SJCRH30 (cell line): Measurements from ENCODE around the gene MYCL. TPM values are rescaled to one million over a fixed set of nuclear protein-coding genes. Genes with fewer than 3 reads are reported as not detected.
A peak's percentile ranks its signal among the peaks of the same experiment; 100 is the strongest.
"Not testable (repeated sequence)": the region's sequence is repeated elsewhere in the genome, so short reads cannot be mapped to it uniquely, and the experiment has no call there.

Experiments
- DNase-seq, 2 experiments: peaks; one replicate each; pipeline ENCODE4 v3.0.0-alpha.2; 2015 to 2020
- H3K27ac ChIP-seq: fragments of 250-450 bp; sonication (Bioruptor Pico); 2 replicates; pipeline ENCODE4 v1.5.1; 2020; ENCODE audit warnings: mild to moderate bottlenecking, moderate library complexity
- H3K27me3 ChIP-seq: fragments of 250-450 bp; sonication (Bioruptor Pico); 2 replicates; pipeline ENCODE4 v1.5.1; 2020; ENCODE audit warnings: mild to moderate bottlenecking, moderate library complexity
- H3K36me3 ChIP-seq: fragments of 250-450 bp; sonication (Bioruptor Pico); 2 replicates; pipeline ENCODE4 v1.5.1; 2020; ENCODE audit warnings: mild to moderate bottlenecking, moderate library complexity
- H3K4me1 ChIP-seq: fragments of 250-450 bp; sonication (Bioruptor Pico); 2 replicates; pipeline ENCODE4 v1.5.1; 2020; ENCODE audit warnings: mild to moderate bottlenecking, moderate library complexity
- H3K4me3 ChIP-seq: fragments of 250-450 bp; sonication (Bioruptor Pico); 2 replicates; pipeline ENCODE4 v1.5.1; 2020; ENCODE audit warnings: mild to moderate bottlenecking, moderate library complexity
- H3K9me3 ChIP-seq: fragments of 250-450 bp; sonication (Bioruptor Pico); replicated peaks from 2 replicates; pipeline ENCODE4 v1.5.1; 2020; ENCODE audit warnings: mild to moderate bottlenecking, moderate library complexity
- total RNA-seq: library from RNA; depleted of rRNA; stranded (reverse); fragments of >200 nt; shearing (Covaris generic); gene quantifications from 2 replicates; pipeline ENCODE4 v1.2.3, GENCODE V29; 2014

MYCL gene
- total RNA-seq, 1 experiment from 2014 or later: 16.4 TPM

DNA sequence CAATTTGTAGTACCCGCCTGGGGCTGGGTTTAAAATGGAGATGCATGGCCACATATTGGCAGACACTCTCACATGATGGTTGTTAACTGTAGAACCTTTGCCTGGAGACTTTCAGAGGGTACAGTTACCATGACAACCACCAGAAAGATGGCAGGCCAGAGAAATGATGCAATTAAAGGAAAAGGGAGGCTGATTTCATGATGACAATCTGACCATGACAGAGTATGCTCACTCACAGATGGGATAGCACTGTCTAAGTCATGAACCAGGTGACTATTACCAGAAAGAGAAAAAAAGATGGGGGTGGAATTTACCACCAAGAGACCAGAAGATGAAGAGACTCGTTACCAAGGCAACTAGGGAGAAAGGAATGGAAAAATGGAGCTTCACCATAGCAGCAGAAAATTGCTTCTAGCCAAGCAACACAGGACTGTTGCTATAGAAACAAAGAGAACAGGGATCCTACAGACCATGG is 14.9 kb downstream of the MYCL start:
- Histone ChIP-seq H3K27me3 (no peaks in the 10 kb centered on the region), H3K4me3 (no peak overlapping the region), H3K9me3 (no peaks in the 10 kb centered on the region), H3K27ac (no peak overlapping the region), H3K36me3 (no peaks in the 10 kb centered on the region), H3K4me1 (peaks cover 10% of the 10 kb centered on the region; the same call in 1 of the 2 replicates)
- DNase-seq: no peak

DNA sequence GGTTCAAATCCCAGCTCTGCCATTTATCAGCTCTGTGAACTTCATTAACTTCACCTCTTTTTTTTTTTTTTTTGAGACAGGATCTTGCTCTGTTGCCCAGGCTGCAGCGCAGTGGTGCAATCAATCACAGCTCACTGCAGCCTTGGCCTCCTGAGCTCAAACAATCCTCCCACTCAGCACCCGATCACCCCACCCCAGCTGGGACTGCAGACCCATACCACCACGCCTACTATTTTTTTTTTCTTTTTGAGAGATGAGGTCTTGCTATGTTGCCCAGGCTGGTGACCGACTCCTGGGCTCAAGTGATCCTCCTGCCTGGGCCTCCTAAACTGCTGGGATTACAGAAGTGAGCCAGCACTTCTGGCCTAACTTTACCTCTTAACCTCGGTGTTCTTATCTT is 16.2 kb downstream of the MYCL start:
- peaks cover 8% of the 10 kb centered on the region; the same call in 1 of the 2 replicates for H3K4me1 ChIP-seq
- H3K27ac ChIP-seq: no peak overlapping the region
- no peaks in the 10 kb centered on the region for H3K27me3 ChIP-seq
- no peak for DNase-seq
- no peaks in the 10 kb centered on the region for H3K36me3 ChIP-seq
- H3K4me3 ChIP-seq: no peak overlapping the region
- H3K9me3 ChIP-seq: no peaks in the 10 kb centered on the region

DNA sequence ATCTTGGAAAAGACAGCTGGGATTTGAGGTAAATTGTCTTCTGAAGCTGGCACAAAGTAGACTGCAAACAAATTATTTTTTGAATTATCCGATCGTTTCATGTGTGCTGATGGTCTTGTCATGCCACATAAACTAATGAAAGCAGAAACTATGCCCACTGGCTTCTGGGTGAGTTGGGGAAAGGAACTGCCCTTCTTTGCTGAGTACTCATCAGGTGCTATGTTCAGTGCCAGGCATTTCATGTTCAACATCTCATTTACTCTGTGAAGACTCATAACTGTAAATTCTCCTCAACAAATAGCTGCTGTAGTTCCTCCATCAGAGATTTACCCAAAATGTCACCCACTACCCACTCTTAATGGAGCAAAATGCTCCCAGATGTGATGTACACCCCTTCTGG is 19.6 kb downstream of the MYCL start:
- Histone ChIP-seq H3K9me3 (no peaks in the 10 kb centered on the region), H3K27me3 (no peaks in the 10 kb centered on the region), H3K36me3 (peaks cover 6% of the 10 kb centered on the region), H3K27ac (no peak overlapping the region), H3K4me3 (peak overlapping the region; percentile 97), H3K4me1 (peaks cover 8% of the 10 kb centered on the region; the same call in 1 of the 2 replicates)
- no peak for DNase-seq

DNA sequence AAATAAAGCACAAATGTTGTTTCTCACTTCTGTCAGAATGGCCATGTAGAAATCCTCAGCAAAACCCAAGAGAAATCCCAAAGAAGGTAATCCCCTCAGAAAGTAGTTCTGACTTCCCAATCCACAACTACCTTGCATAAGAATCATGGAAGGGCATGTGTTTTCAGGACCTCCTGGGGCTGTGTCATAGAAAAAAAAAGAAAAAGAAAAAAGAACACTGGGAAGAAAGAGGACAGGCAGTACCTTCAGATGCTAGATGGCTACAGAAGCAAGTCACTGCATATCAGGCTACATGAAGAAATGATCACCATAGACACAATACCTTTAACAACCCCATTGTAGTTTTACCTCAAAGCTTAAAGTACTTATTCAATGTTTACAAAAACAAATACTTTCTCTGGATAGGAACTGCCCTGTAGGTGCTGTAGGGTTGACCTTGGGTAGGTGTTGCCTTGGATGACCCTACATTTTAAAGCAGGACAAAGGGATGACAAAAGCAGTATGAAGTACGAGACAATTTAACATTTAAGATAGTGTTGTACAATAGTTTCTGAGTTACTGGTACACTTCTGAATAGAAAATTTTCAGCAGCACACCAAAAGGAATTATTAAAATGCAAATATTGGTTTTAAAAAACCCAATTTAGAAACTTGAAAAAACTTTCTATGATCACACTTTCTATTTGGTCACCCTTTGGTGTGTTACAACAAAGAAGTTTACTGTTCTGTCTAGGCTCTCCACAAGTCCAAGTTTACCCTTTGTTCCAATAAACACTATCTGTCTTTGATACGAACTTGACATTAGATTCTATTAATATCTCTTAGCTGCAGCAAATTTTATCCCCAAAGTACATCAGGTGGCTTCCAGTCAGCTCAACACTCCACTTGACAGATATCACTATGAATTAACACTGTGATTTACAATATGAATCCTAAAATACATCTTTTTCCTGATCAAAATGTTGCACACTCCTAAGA is 23.4 kb downstream of the MYCL start:
- no peaks in the 10 kb centered on the region for H3K9me3 ChIP-seq
- no peak overlapping the region for H3K27ac ChIP-seq
- no peaks in the 10 kb centered on the region for H3K27me3 ChIP-seq
- no peak for DNase-seq
- no peak overlapping the region for H3K4me3 ChIP-seq
- H3K4me1 ChIP-seq: peaks cover 4% of the 10 kb centered on the region; the same call in 1 of the 2 replicates
- peaks cover 14% of the 10 kb centered on the region for H3K36me3 ChIP-seq

DNA sequence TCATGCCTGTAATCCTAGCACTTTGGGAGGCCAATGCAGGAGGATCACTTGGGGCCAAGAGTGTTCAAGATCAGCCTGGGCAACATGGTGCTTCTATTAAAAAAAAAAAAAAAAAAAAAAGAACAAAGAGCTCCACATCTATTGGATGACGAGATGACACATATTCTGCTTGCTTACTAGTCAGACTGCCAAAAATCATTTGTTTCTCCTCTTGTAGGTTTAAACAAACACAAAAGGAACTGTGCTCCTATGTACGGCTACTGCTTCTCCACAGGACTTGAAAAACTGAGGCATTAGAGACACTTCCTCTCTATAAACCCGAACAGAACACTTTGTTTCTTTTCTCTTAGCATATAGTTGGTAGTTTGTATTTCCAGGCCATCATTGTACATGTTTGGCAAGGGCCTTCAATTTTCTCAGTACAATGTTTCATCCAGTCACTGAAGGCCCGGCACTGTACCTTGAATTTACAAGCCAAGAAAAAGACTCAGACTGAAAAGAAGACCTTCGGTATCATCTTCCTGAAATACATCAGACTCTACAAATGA is 24.4 kb downstream of the MYCL start:
- DNase-seq: no peak
- Histone ChIP-seq H3K36me3 (peaks cover 18% of the 10 kb centered on the region), H3K4me1 (peaks cover 2% of the 10 kb centered on the region; the same call in 1 of the 2 replicates), H3K27me3 (no peaks in the 10 kb centered on the region), H3K27ac (no peak overlapping the region), H3K4me3 (no peak overlapping the region), H3K9me3 (no peaks in the 10 kb centered on the region)

DNA sequence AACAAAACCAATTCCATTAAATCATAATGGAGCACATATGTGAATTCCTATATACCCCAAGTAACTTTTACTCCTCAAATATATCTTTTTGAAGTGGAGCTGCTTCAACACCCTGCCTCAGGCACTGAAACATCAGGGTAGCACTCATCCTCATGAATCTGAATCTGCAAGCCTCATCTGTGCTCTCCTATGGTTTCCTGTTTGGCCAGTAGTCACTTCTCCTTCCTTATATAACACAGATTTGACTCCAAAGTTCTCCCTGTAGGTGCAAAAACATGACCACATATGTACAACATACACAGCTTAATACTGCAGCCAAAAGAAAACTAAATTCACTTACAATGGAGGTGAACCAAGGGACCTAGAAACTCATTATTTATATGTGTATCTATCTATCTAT is 25.6 kb downstream of the MYCL start:
- no peak for DNase-seq
- Histone ChIP-seq H3K27me3 (no peaks in the 10 kb centered on the region), H3K27ac (no peak overlapping the region), H3K4me1 (no peaks in the 10 kb centered on the region), H3K9me3 (peaks cover 5% of the 10 kb centered on the region; the same call in 1 of the 2 replicates), H3K4me3 (no peak overlapping the region), H3K36me3 (peaks cover 18% of the 10 kb centered on the region)

DNA sequence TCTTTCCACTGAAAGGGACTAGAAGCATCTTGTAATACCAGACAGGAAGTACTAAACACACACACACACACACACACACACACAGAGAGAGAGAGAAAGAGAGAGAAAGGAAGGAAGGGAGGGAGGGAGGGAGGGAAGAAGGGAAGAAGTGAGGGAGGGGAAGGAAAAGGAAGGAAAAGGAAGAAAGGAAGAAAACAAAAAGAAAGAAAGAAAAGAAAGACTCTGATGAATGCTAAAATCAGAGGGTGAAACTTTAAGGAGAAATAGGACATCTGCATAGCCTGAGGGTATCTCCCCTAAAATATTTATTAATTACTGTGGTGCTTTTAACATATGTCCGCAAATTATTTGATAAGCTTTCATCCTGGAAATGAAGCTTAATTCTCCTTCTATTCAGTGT is 29.0 kb downstream of the MYCL start:
- no peak for DNase-seq
- H3K27ac ChIP-seq: no peak overlapping the region
- H3K27me3 ChIP-seq: no peaks in the 10 kb centered on the region
- H3K36me3 ChIP-seq: peaks cover 19% of the 10 kb centered on the region
- H3K9me3 ChIP-seq: peaks cover 5% of the 10 kb centered on the region; the same call in 1 of the 2 replicates
- no peaks in the 10 kb centered on the region for H3K4me1 ChIP-seq
- H3K4me3 ChIP-seq: no peak overlapping the region

DNA sequence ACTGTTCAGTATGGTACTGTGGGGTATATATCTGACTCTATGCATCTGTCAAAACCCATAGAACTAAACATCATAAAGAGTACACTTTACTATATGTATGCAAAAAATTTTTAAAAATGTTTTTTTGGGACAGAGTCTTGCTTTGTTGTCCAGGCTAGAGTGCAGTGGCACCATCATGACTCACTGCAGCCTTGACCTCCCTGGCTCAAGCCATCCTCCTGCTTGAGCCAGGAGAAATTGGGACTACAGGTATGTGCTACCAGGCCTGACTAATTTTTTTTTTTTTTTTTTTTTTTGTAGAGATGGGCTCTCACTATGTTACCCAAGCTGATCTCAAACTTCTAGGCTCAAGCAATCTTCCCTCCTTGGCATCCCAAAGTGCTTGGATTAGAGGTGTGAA is 29.9 kb downstream of the MYCL start:
- no peaks in the 10 kb centered on the region for H3K27me3 ChIP-seq
- H3K9me3 ChIP-seq: peaks cover 5% of the 10 kb centered on the region; the same call in 1 of the 2 replicates
- no peak overlapping the region for H3K4me3 ChIP-seq
- no peak overlapping the region for H3K27ac ChIP-seq
- peaks cover 15% of the 10 kb centered on the region for H3K36me3 ChIP-seq
- DNase-seq: no peak
- no peaks in the 10 kb centered on the region for H3K4me1 ChIP-seq

DNA sequence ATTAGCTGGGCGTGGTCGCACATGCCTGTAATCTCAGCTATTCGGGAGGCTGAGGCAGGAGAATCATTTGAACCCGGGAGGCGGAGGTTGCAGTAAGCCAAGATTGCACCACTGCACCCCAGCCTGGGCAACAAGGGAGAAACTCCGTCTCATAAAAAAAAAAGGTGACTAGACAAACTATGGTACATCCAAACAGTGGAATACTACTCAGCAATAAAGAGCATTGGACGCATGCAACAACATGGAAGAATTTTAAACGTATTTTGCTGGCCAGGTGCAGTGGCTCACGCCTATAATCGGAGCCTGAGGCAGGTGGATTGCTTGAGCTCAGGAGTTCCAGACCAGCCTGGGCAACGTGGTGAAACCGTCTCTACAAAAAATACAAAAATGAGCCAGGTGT is 30.7 kb downstream of the MYCL start:
- not testable (repeated sequence) for H3K4me3 ChIP-seq, H3K27me3 ChIP-seq, H3K4me1 ChIP-seq, DNase-seq, H3K9me3 ChIP-seq, H3K27ac ChIP-seq
- peaks cover 15% of the 10 kb centered on the region for H3K36me3 ChIP-seq

DNA sequence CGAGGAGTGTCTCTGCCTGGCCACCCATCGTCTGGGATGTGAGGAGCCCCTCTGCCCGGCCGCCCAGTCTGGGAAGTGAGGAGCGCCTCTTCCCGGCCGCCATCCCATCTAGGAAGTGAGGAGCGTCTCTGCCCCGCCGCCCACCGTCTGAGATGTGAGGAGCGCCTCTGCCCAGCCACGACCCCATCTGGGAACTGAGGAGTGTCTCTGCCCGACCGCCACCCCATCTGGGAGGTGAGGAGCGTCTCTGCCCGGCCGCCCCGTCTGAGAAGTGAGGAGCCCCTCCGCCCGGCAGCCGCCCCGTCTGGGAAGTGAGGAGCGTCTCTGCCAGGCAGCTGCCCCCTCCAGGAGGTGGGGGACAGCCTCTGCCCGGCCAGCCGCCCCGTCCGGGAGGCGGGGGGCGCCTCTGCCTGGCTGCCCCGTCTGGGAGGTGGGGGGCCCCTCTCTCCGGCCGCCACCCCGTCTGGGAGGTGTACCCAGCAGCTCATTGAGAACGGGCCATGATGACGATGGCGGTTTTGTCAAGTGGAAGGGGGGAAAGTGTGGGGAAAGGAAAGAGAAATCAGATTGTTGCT is 32.1 kb downstream of the MYCL start:
- DNase-seq, H3K4me1 ChIP-seq, H3K27ac ChIP-seq, H3K4me3 ChIP-seq, H3K9me3 ChIP-seq, H3K27me3 ChIP-seq: not testable (repeated sequence)
- peaks cover 12% of the 10 kb centered on the region for H3K36me3 ChIP-seq

DNA sequence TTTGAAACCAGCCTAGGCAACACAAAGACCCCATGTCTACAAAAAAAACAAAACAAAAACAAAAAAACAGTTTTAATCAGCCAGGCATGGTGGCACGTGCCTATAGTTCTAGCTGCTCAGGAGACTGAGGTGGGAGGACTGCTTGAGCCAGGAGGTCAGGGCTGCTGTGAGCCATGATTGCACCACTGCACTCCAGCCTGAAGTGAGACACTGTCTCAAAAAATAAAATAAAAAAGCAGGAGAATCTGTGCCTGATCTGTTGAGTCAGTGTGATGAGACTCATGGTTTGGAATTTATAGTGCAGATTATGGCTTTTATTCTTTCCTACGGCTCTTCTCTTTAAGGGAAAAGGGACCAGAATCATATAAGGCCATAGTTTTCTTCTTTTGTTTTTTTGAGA is 35.0 kb downstream of the MYCL start:
- H3K4me3 ChIP-seq: no peak overlapping the region
- H3K27ac ChIP-seq: no peak overlapping the region
- no peaks in the 10 kb centered on the region for H3K27me3 ChIP-seq
- H3K36me3 ChIP-seq: peaks cover 7% of the 10 kb centered on the region
- H3K4me1 ChIP-seq: no peaks in the 10 kb centered on the region
- peaks cover 5% of the 10 kb centered on the region; the same call in 1 of the 2 replicates for H3K9me3 ChIP-seq
- DNase-seq: no peak

DNA sequence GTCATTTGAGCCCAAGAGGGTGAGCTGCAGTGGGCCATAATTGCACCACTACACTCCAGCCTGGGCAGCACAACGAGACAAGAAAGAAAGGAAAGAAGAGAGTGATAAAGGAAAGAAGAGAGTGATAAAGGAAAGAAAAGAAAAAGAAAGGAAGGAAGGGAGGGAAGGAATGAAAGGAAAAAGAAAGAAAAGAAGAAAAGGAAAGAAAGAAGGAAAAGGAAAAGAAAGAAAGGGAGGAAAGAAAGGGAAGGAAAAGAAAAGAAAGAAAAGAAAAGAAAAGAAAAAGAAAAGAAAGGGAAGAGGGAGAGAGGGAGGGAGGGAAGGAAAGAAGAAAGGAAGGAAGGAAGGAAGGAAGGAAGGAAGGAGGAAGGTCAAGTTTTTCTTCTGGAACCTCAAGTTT is 36.0 kb downstream of the MYCL start:
- no peaks in the 10 kb centered on the region for H3K27me3 ChIP-seq
- no peak overlapping the region for H3K27ac ChIP-seq
- H3K4me1 ChIP-seq: no peaks in the 10 kb centered on the region
- H3K36me3 ChIP-seq: peaks cover 6% of the 10 kb centered on the region
- DNase-seq: no peak
- no peaks in the 10 kb centered on the region for H3K9me3 ChIP-seq
- no peak overlapping the region for H3K4me3 ChIP-seq

DNA sequence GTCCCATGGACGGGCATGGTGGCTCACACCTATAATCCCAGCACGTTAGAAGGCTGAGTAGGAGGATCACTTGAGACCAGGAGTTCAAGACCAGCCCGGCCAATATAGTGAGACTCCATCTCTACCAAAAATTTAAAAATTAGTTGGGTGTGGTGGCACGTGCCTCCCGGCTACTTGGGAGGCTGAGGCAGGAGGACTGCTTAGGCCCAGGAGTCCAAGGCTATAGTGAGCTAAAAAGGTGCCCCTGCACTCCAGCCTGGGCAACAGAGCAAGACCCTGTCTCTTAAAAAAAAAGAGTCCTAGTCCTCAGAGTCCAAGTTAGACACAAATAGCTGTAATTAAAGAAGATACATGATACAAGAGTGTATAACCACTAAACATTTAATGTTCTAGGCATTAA is 38.5 kb downstream of the MYCL start:
- Histone ChIP-seq H3K27me3 (no peaks in the 10 kb centered on the region), H3K27ac (no peak overlapping the region), H3K9me3 (no peaks in the 10 kb centered on the region), H3K4me3 (no peak overlapping the region), H3K4me1 (no peaks in the 10 kb centered on the region), H3K36me3 (peaks cover 5% of the 10 kb centered on the region)
- DNase-seq: no peak

DNA sequence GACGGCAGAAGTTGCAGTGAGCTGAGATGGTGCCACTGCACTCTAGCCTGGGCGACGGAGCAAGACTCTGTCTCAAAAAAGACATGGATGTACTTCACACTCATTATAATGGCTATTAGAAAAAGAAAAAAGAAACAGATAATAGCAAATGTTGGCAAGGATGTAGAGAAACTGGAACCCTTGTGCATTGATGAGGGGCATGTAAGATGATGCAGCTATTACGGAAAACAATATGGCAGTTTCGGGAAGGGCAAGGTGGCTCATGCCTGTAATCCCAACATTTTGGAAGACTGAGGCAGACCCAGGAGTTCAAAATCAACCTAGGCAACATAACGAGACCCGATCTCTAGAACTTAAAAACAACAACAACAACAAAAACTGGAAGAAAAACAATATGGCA is 40.7 kb downstream of the MYCL start:
- no peak for DNase-seq
- Histone ChIP-seq H3K4me3 (no peak overlapping the region), H3K27me3 (no peaks in the 10 kb centered on the region), H3K27ac (no peak overlapping the region), H3K36me3 (peaks cover 10% of the 10 kb centered on the region), H3K4me1 (no peaks in the 10 kb centered on the region), H3K9me3 (no peaks in the 10 kb centered on the region)
